ENCODE data around the gene GABRR3.

Gene GABRR3

DNA sequence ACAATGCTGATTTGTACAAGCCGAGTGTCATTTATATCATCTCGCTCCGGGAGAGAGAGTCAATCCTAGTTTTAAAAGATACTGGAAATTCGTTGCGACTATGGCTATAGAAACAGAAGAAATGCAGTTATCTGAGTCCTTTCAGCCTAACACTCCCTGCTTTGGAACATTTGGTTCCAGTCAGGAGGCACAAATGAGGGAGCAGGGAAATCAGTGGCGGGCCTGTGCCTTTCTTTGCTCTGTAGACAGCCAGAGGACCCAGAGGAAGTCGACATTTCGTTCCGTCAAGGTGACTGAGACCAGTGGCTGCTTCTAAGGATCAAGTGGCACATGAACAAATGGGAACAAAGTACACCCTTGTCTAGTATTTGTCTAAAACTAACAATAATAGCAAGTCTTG, 62.1 kb downstream of the GABRR3 start:
- DNase-seq, result no peak
- in situ Hi-C loops (cut with HindIII; ENCODE audit: low pct_ligation_motif_present, low sequenced_read_pairs), result no loop called here
- no peaks in the 10 kb centered on the region for H3K27me3 ChIP-seq (replicated peaks)
- H3K4me3 ChIP-seq (ENCODE audit: low read depth, low read length), result no peak overlapping the region
- H3K36me3 ChIP-seq (replicated peaks), result no peaks in the 10 kb centered on the region
- no peak overlapping the region for H3K27ac ChIP-seq
- no peak for TF ChIP-seq CTCF (IDR thresholded peaks at IDR 0.05; ENCODE audit: low read depth, low read length, missing control alignments)

DNA sequence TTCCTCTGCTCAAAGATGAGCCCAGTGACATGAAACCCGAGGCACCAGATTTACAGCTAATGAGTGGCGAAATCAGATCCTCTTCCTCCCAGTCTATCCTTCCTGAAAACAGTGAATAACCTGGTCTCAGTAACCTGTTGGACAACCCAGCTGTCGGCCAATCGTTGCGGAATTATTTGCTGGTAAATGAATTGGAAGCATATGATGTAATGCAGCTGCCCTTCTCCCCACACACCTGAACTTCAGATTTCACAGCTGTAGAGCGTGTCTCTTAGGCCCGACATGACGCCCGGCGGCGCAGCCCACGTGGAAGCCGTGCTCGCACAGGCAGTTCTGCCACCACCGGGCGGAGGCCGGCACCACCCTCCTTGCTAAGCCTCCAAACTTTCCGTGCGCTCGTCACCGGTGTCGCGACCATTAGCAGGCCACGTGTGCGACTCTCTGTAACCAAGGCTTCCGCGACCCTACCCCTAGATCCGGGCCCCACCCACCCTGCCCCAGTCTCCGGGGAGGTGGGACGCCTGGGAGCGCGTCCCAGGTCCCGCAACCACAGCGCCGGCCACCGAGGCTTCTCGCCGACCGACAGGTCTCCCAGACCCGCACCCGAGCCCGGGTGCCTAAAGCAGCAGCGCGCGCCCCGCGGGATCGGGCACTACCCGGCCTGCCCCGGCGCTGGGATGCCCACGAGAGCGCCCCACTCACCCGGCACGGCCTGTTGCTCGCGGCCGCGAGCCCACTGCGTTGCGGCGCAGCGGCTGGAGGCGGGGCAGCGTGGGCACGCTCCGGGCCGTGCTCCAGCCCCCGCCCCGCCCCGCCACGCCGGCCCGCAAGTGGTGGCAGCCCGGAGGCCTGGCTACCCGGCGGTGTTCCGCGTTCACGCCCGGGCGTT, 63.2 kb downstream of the GABRR3 start, which contains the start of gene RIOX2:
TSS of gene RIOX2 (minus strand) at position 753 of the 889 bp plus-strand sequence. CDS start 4,838 bp downstream, outside the sequence.
- in situ Hi-C loops (cut with HindIII; ENCODE audit: low pct_ligation_motif_present, low sequenced_read_pairs), result no loop called here
- peak; percentile 61 for DNase-seq
- H3K27ac ChIP-seq, result peak within 1 kb of the TSS; percentile 36
- peak within 1 kb of the TSS; percentile 68 for H3K4me3 ChIP-seq (ENCODE audit: low read depth, low read length)
- H3K27me3 ChIP-seq (replicated peaks), result no peaks in the 10 kb centered on the region
- H3K36me3 ChIP-seq (replicated peaks), result peaks cover 2% of the 10 kb centered on the region
- TF ChIP-seq CTCF (IDR thresholded peaks at IDR 0.05; ENCODE audit: low read depth, low read length, missing control alignments), result peak; percentile 23

- Histone ChIP-seq H3K4me3 (ENCODE audit: low read depth, low read length) (peak overlapping the region; percentile 68), H3K36me3 (replicated peaks) (peaks cover 3% of the 10 kb centered on the region), H3K27me3 (replicated peaks) (no peaks in the 10 kb centered on the region), H3K27ac (no peak overlapping the region)
- no peak for TF ChIP-seq CTCF (IDR thresholded peaks at IDR 0.05; ENCODE audit: low read depth, low read length, missing control alignments)
- in situ Hi-C loops (cut with HindIII; ENCODE audit: low pct_ligation_motif_present, low sequenced_read_pairs), result no loop called here
- DNase-seq, result no peak
Measured at GRCh38 chr3:97970956-97971620, 64.0 kb downstream of the GABRR3 start.

- no peak for TF ChIP-seq CTCF (IDR thresholded peaks at IDR 0.05; ENCODE audit: low read depth, low read length, missing control alignments)
- Histone ChIP-seq H3K27me3 (replicated peaks) (no peaks in the 10 kb centered on the region), H3K4me3 (ENCODE audit: low read depth, low read length) (no peak overlapping the region), H3K27ac (no peak overlapping the region), H3K36me3 (replicated peaks) (peaks cover 3% of the 10 kb centered on the region)
- DNase-seq, result no peak
- in situ Hi-C loops (cut with HindIII; ENCODE audit: low pct_ligation_motif_present, low sequenced_read_pairs), result no loop called here
Measured at GRCh38 chr3:97970156-97970555, 65.0 kb downstream of the GABRR3 start.

- in situ Hi-C loops (cut with HindIII; ENCODE audit: low pct_ligation_motif_present, low sequenced_read_pairs), result no loop called here
- Histone ChIP-seq H3K4me3 (ENCODE audit: low read depth, low read length) (no peak overlapping the region), H3K36me3 (replicated peaks) (peaks cover 3% of the 10 kb centered on the region), H3K27ac (no peak overlapping the region), H3K27me3 (replicated peaks) (no peaks in the 10 kb centered on the region)
- no peak for DNase-seq
- TF ChIP-seq CTCF (IDR thresholded peaks at IDR 0.05; ENCODE audit: low read depth, low read length, missing control alignments), result no peak
Measured at GRCh38 chr3:97969541-97969940, 65.6 kb downstream of the GABRR3 start.
